ENCODE results near the gene EPN1.

The EPN1 gene

GRCh38 chr19:55671054-55671378 is 4.0 kb upstream of the EPN1 start:
- peaks cover 14% of the 10 kb centered on the region for H3K4me1 ChIP-seq (ENCODE audit: insufficient read depth, low read length)
- no peak overlapping the region for H3K4me3 ChIP-seq (ENCODE audit: low read length)
- H2AFZ ChIP-seq (ENCODE audit: low read depth, low read length): no peak overlapping the region
- H3K9me3 ChIP-seq (ENCODE audit: low read length): no peaks in the 10 kb centered on the region
- H3K27me3 ChIP-seq (ENCODE audit: insufficient read depth, low read length): no peaks in the 10 kb centered on the region
- H3K36me3 ChIP-seq (ENCODE audit: insufficient read depth, low read length): peaks cover 60% of the 10 kb centered on the region

- peaks cover 46% of the 10 kb centered on the region for H3K36me3 ChIP-seq (ENCODE audit: insufficient read depth, low read length)
- no peak overlapping the region for H2AFZ ChIP-seq (ENCODE audit: low read depth, low read length)
- H3K4me1 ChIP-seq (ENCODE audit: insufficient read depth, low read length): peaks cover 22% of the 10 kb centered on the region
- H3K9me3 ChIP-seq (ENCODE audit: low read length): no peaks in the 10 kb centered on the region
- no peak overlapping the region for H3K4me3 ChIP-seq (ENCODE audit: low read length)
- H3K27me3 ChIP-seq (ENCODE audit: insufficient read depth, low read length): no peaks in the 10 kb centered on the region
Observed at GRCh38 chr19:55672418-55672817, 2.6 kb upstream of the EPN1 start.

- Histone ChIP-seq H3K27me3 (ENCODE audit: insufficient read depth, low read length) (no peaks in the 10 kb centered on the region), H3K9me3 (ENCODE audit: low read length) (no peaks in the 10 kb centered on the region), H3K36me3 (ENCODE audit: insufficient read depth, low read length) (peaks cover 47% of the 10 kb centered on the region), H3K4me3 (ENCODE audit: low read length) (no peak overlapping the region), H2AFZ (ENCODE audit: low read depth, low read length) (no peak overlapping the region), H3K4me1 (ENCODE audit: insufficient read depth, low read length) (peaks cover 22% of the 10 kb centered on the region)
Observed at GRCh38 chr19:55673465-55673864, 1.6 kb upstream of the EPN1 start.

- Histone ChIP-seq H3K9me3 (ENCODE audit: low read length) (no peaks in the 10 kb centered on the region), H2AFZ (ENCODE audit: low read depth, low read length) (no peak overlapping the region), H3K36me3 (ENCODE audit: insufficient read depth, low read length) (peaks cover 46% of the 10 kb centered on the region), H3K4me3 (ENCODE audit: low read length) (no peak overlapping the region), H3K27me3 (ENCODE audit: insufficient read depth, low read length) (no peaks in the 10 kb centered on the region), H3K4me1 (ENCODE audit: insufficient read depth, low read length) (peaks cover 22% of the 10 kb centered on the region)
Observed at GRCh38 chr19:55673889-55674288, 1.1 kb upstream of the EPN1 start.

GRCh38 chr19:55674459-55674840 is 576 bp upstream of the EPN1 start:
- peaks cover 46% of the 10 kb centered on the region for H3K36me3 ChIP-seq (ENCODE audit: insufficient read depth, low read length)
- H3K9me3 ChIP-seq (ENCODE audit: low read length): no peaks in the 10 kb centered on the region
- no peak overlapping the region for H2AFZ ChIP-seq (ENCODE audit: low read depth, low read length)
- peak overlapping the region; percentile 80 for H3K4me3 ChIP-seq (ENCODE audit: low read length)
- H3K4me1 ChIP-seq (ENCODE audit: insufficient read depth, low read length): peaks cover 22% of the 10 kb centered on the region
- no peaks in the 10 kb centered on the region for H3K27me3 ChIP-seq (ENCODE audit: insufficient read depth, low read length)

GRCh38 chr19:55675661-55676354 is 782 bp downstream of the EPN1 start:
- no peaks in the 10 kb centered on the region for H3K9me3 ChIP-seq (ENCODE audit: low read length)
- H3K27me3 ChIP-seq (ENCODE audit: insufficient read depth, low read length): no peaks in the 10 kb centered on the region
- H2AFZ ChIP-seq (ENCODE audit: low read depth, low read length): no peak overlapping the region
- H3K36me3 ChIP-seq (ENCODE audit: insufficient read depth, low read length): peaks cover 46% of the 10 kb centered on the region
- H3K4me3 ChIP-seq (ENCODE audit: low read length): peak overlapping the region; percentile 80
- H3K4me1 ChIP-seq (ENCODE audit: insufficient read depth, low read length): peaks cover 22% of the 10 kb centered on the region

- Histone ChIP-seq H2AFZ (ENCODE audit: low read depth, low read length) (no peak overlapping the region), H3K36me3 (ENCODE audit: insufficient read depth, low read length) (peaks cover 47% of the 10 kb centered on the region), H3K4me1 (ENCODE audit: insufficient read depth, low read length) (peaks cover 22% of the 10 kb centered on the region), H3K4me3 (ENCODE audit: low read length) (peak overlapping the region; percentile 80), H3K9me3 (ENCODE audit: low read length) (no peaks in the 10 kb centered on the region), H3K27me3 (ENCODE audit: insufficient read depth, low read length) (no peaks in the 10 kb centered on the region)
Observed at GRCh38 chr19:55676383-55676782, 1.4 kb downstream of the EPN1 start.

GRCh38 chr19:55676889-55677505 is 2.0 kb downstream of the EPN1 start:
- H2AFZ ChIP-seq (ENCODE audit: low read depth, low read length): no peak overlapping the region
- H3K4me3 ChIP-seq (ENCODE audit: low read length): peak overlapping the region; percentile 80
- no peaks in the 10 kb centered on the region for H3K9me3 ChIP-seq (ENCODE audit: low read length)
- H3K4me1 ChIP-seq (ENCODE audit: insufficient read depth, low read length): peaks cover 22% of the 10 kb centered on the region
- H3K36me3 ChIP-seq (ENCODE audit: insufficient read depth, low read length): peaks cover 45% of the 10 kb centered on the region
- no peaks in the 10 kb centered on the region for H3K27me3 ChIP-seq (ENCODE audit: insufficient read depth, low read length)

GRCh38 chr19:55677572-55678028 is 2.6 kb downstream of the EPN1 start:
- Histone ChIP-seq H3K9me3 (ENCODE audit: low read length) (no peaks in the 10 kb centered on the region), H2AFZ (ENCODE audit: low read depth, low read length) (no peak overlapping the region), H3K4me1 (ENCODE audit: insufficient read depth, low read length) (peaks cover 22% of the 10 kb centered on the region), H3K36me3 (ENCODE audit: insufficient read depth, low read length) (peaks cover 50% of the 10 kb centered on the region), H3K27me3 (ENCODE audit: insufficient read depth, low read length) (no peaks in the 10 kb centered on the region), H3K4me3 (ENCODE audit: low read length) (no peak overlapping the region)

GRCh38 chr19:55678121-55678671 is 3.2 kb downstream of the EPN1 start:
- H2AFZ ChIP-seq (ENCODE audit: low read depth, low read length): no peak overlapping the region
- no peak overlapping the region for H3K4me3 ChIP-seq (ENCODE audit: low read length)
- no peaks in the 10 kb centered on the region for H3K27me3 ChIP-seq (ENCODE audit: insufficient read depth, low read length)
- H3K36me3 ChIP-seq (ENCODE audit: insufficient read depth, low read length): peaks cover 50% of the 10 kb centered on the region
- H3K9me3 ChIP-seq (ENCODE audit: low read length): no peaks in the 10 kb centered on the region
- H3K4me1 ChIP-seq (ENCODE audit: insufficient read depth, low read length): peaks cover 20% of the 10 kb centered on the region

- Histone ChIP-seq H3K36me3 (ENCODE audit: insufficient read depth, low read length) (peaks cover 54% of the 10 kb centered on the region), H3K4me3 (ENCODE audit: low read length) (no peak overlapping the region), H3K9me3 (ENCODE audit: low read length) (no peaks in the 10 kb centered on the region), H2AFZ (ENCODE audit: low read depth, low read length) (no peak overlapping the region), H3K4me1 (ENCODE audit: insufficient read depth, low read length) (peaks cover 9% of the 10 kb centered on the region), H3K27me3 (ENCODE audit: insufficient read depth, low read length) (no peaks in the 10 kb centered on the region)
Observed at GRCh38 chr19:55679343-55680257, 4.6 kb downstream of the EPN1 start.

GRCh38 chr19:55680339-55681130 is 5.5 kb downstream of the EPN1 start:
- H3K4me1 ChIP-seq (ENCODE audit: insufficient read depth, low read length): peaks cover 9% of the 10 kb centered on the region
- no peak overlapping the region for H2AFZ ChIP-seq (ENCODE audit: low read depth, low read length)
- H3K36me3 ChIP-seq (ENCODE audit: insufficient read depth, low read length): peaks cover 63% of the 10 kb centered on the region
- no peak overlapping the region for H3K4me3 ChIP-seq (ENCODE audit: low read length)
- no peaks in the 10 kb centered on the region for H3K27me3 ChIP-seq (ENCODE audit: insufficient read depth, low read length)
- no peaks in the 10 kb centered on the region for H3K9me3 ChIP-seq (ENCODE audit: low read length)

Measured in neuron (in vitro differentiated cells).